KMS-11 (cell line): Measurements from ENCODE around the gene ZFAND3.

Source experiments
- H2AFZ ChIP-seq: fragments of 200-600 bp; sonication (generic); 2 replicates; pipeline ENCODE4 v1.6.1; 2016; ENCODE audit warnings: antibody characterized with exemption, mixed run types, low read depth
- H3K27ac ChIP-seq: fragments of 200-600 bp; sonication (generic); 2 replicates; pipeline ENCODE4 v1.6.1; 2016; ENCODE audit warnings: mild to moderate bottlenecking, mixed run types
- H3K27me3 ChIP-seq: fragments of 200-600 bp; sonication (generic); 2 replicates; pipeline ENCODE4 v1.6.1; 2017; ENCODE audit warnings: mild to moderate bottlenecking, low read depth, mixed run types, moderate library complexity; ENCODE audit not compliant: insufficient read depth
- H3K36me3 ChIP-seq: fragments of 200-600 bp; sonication (generic); 2 replicates; pipeline ENCODE4 v1.6.1; 2017; ENCODE audit warnings: mild to moderate bottlenecking, mixed run types; ENCODE audit not compliant: insufficient read depth
- H3K4me1 ChIP-seq: fragments of 200-600 bp; sonication (generic); 2 replicates; pipeline ENCODE4 v1.6.1; 2016; ENCODE audit warnings: mild to moderate bottlenecking, low read depth, mixed run types; ENCODE audit not compliant: poor library complexity, severe bottlenecking
- H3K4me2 ChIP-seq: fragments of 200-600 bp; sonication (generic); 2 replicates; pipeline ENCODE4 v1.7.0; 2016; ENCODE audit warnings: mild to moderate bottlenecking, mixed run types
- H3K4me3 ChIP-seq: fragments of 200-600 bp; sonication (generic); IDR thresholded peaks from 2 replicates; pipeline ENCODE4 v1.6.1; 2017; ENCODE audit warnings: low read depth, low read length, mixed read lengths; ENCODE audit not compliant: insufficient read depth
- H3K79me2 ChIP-seq: fragments of 200-600 bp; sonication (generic); 2 replicates; pipeline ENCODE4 v1.6.1; 2016; ENCODE audit warnings: low read depth, mixed run types; ENCODE audit not compliant: insufficient read depth
- H3K9ac ChIP-seq: fragments of 200-600 bp; sonication (generic); 2 replicates; pipeline ENCODE4 v1.6.1; 2016; ENCODE audit warnings: mild to moderate bottlenecking, mixed run types
- H4K20me1 ChIP-seq: fragments of 200-600 bp; sonication (generic); 2 replicates; pipeline ENCODE4 v1.6.1; 2016; ENCODE audit warnings: mild to moderate bottlenecking, mixed run types; ENCODE audit not compliant: insufficient read depth
- CTCF ChIP-seq: fragments of 200-600 bp; sonication (generic); conservative IDR thresholded peaks from 2 replicates; pipeline ENCODE4 v1.6.1; 2017; ENCODE audit warnings: low read depth, mild to moderate bottlenecking, antibody characterized with exemption, low read length, moderate library complexity, mixed read lengths

The ZFAND3 gene

GRCh38 chr6:38193481-38194281 lies 374.2 kb downstream of the ZFAND3 start:
- TF ChIP-seq CTCF, result no peak
- Histone ChIP-seq H3K4me1 (no peaks in the 10 kb centered on the region), H3K27ac (no peak overlapping the region), H4K20me1 (no peaks in the 10 kb centered on the region), H3K4me3 (no peak overlapping the region), H3K9ac (no peak overlapping the region), H3K79me2 (no peaks in the 10 kb centered on the region), H2AFZ (no peak overlapping the region), H3K36me3 (no peaks in the 10 kb centered on the region), H3K27me3 (no peaks in the 10 kb centered on the region), H3K4me2 (no peak overlapping the region)

- Histone ChIP-seq H3K9ac (no peak overlapping the region), H3K36me3 (no peaks in the 10 kb centered on the region), H3K4me1 (no peaks in the 10 kb centered on the region), H3K4me3 (no peak overlapping the region), H3K4me2 (no peak overlapping the region), H3K27me3 (no peaks in the 10 kb centered on the region), H3K27ac (no peak overlapping the region), H2AFZ (no peak overlapping the region), H4K20me1 (no peaks in the 10 kb centered on the region), H3K79me2 (no peaks in the 10 kb centered on the region)
- no peak for TF ChIP-seq CTCF
Observed at GRCh38 chr6:38194282-38194572, 374.7 kb downstream of the ZFAND3 start.

- no peaks in the 10 kb centered on the region for H3K79me2 ChIP-seq
- no peaks in the 10 kb centered on the region for H3K4me1 ChIP-seq
- no peak for TF ChIP-seq CTCF
- no peaks in the 10 kb centered on the region for H3K27me3 ChIP-seq
- H3K36me3 ChIP-seq, result no peaks in the 10 kb centered on the region
- no peak overlapping the region for H3K9ac ChIP-seq
- no peak overlapping the region for H3K27ac ChIP-seq
- H2AFZ ChIP-seq, result no peak overlapping the region
- no peaks in the 10 kb centered on the region for H4K20me1 ChIP-seq
- H3K4me3 ChIP-seq, result no peak overlapping the region
- H3K4me2 ChIP-seq, result no peak overlapping the region
Observed at GRCh38 chr6:38194589-38194988, 375.1 kb downstream of the ZFAND3 start.

GRCh38 chr6:38195113-38195635 lies 375.6 kb downstream of the ZFAND3 start:
- Histone ChIP-seq H3K36me3 (no peaks in the 10 kb centered on the region), H3K79me2 (no peaks in the 10 kb centered on the region), H2AFZ (no peak overlapping the region), H3K4me2 (no peak overlapping the region), H3K27ac (no peak overlapping the region), H3K4me1 (no peaks in the 10 kb centered on the region), H3K9ac (no peak overlapping the region), H4K20me1 (no peaks in the 10 kb centered on the region), H3K4me3 (no peak overlapping the region), H3K27me3 (no peaks in the 10 kb centered on the region)
- no peak for TF ChIP-seq CTCF
